Endothelial cell of umbilical vein (primary cell): ENCODE measurements around the gene SCAPER. TPM values are rescaled to one million over a fixed set of nuclear protein-coding genes. Genes with fewer than 3 reads are reported as not detected.

Experiments
- BruUV-seq: library from RNA; stranded (reverse); fragments of 400-500 nt; replicated peaks from 2 replicates; lab custom pipeline; 2021; lab: Mats Ljungman, UMichigan
- CTCF ChIA-PET: fragments of 300-600, 350-600 bp; sonication (Branson Sonifier 250); formaldehyde crosslinking; loops from one replicate; lab custom pipeline; 2021; ENCODE audit warnings: antibody characterized with exemption, inconsistent platforms; lab: Charles Lee
- POLR2A ChIA-PET: fragments of 300-600, 350-600 bp; sonication (Branson Sonifier 250); formaldehyde crosslinking; loops from one replicate; lab custom pipeline; 2021; ENCODE audit warnings: antibody characterized with exemption, inconsistent platforms; lab: Charles Lee
- DNase-seq: peaks from one replicate; pipeline ENCODE4 v3.0.0-alpha.2; 2011; ENCODE audit warnings: low read depth, low spot score
- FAIRE-seq: peaks from 2 replicates; lab custom pipeline; 2011; peaks lifted over from hg19 to GRCh38; lab: Jason Lieb, UNC
- H2AFZ ChIP-seq: 2 replicates; pipeline ENCODE4 v1.6.0; 2012; ENCODE audit warnings: low read depth, low read length, control low read depth, inconsistent platforms
- H3K27ac ChIP-seq: 2 replicates; pipeline ENCODE4 v1.5.1; 2011; ENCODE audit warnings: low read depth, mild to moderate bottlenecking, control low read depth, low read length, moderate library complexity; ENCODE audit not compliant: insufficient read depth
- H3K27me3 ChIP-seq, 2 experiments: 2 replicates each; pipeline versions ENCODE4 v1.6.0 to v1.6.1; 2011; ENCODE audit warnings: low read length in 2 of 2, mixed read lengths in 1 of 2; ENCODE audit not compliant: control insufficient read depth in 2 of 2, insufficient read depth in 2 of 2
- H3K36me3 ChIP-seq, 2 experiments: 2 replicates in 1 of 2; 3 replicates in 1 of 2; pipeline ENCODE4 v1.5.1; 2011; ENCODE audit warnings: low read length in 2 of 2, mild to moderate bottlenecking in 1 of 2, moderate library complexity in 1 of 2; ENCODE audit not compliant: control insufficient read depth in 2 of 2, insufficient read depth in 2 of 2; ENCODE audit errors: extremely low read depth in 1 of 2
- H3K4me1 ChIP-seq: 3 replicates; pipeline ENCODE4 v1.5.1; 2011; ENCODE audit warnings: mild to moderate bottlenecking, low read length; ENCODE audit not compliant: control insufficient read depth, insufficient read depth; ENCODE audit errors: extremely low read depth
- H3K4me2 ChIP-seq: 2 replicates; pipeline ENCODE4 v1.6.1; 2011; ENCODE audit warnings: low read length, control low read depth, mixed read lengths; ENCODE audit not compliant: insufficient read depth
- H3K4me3 ChIP-seq, 3 experiments: fragments of 200-600 bp in 1 of 3; sonication (generic), shearing (Covaris generic) in 1 of 3; replicated peaks in 1 of 3; 2 replicates each; pipeline ENCODE4 v1.5.1; 2011 to 2016; ENCODE audit warnings: control low read depth in 3 of 3, low read length in 3 of 3, mild to moderate bottlenecking in 2 of 3, inconsistent platforms in 1 of 3, low read depth in 1 of 3, moderate library complexity in 1 of 3; ENCODE audit not compliant: insufficient read depth in 1 of 3
- H3K79me2 ChIP-seq: 2 replicates; pipeline ENCODE4 v1.6.0; 2012; ENCODE audit warnings: low read length, inconsistent platforms; ENCODE audit not compliant: control insufficient read depth, insufficient read depth
- H3K9ac ChIP-seq: replicated peaks from 2 replicates; pipeline ENCODE3; 2011; ENCODE audit warnings: low read length, control low read depth; ENCODE audit not compliant: insufficient read depth; ENCODE audit errors: extremely low read depth
- H3K9me1 ChIP-seq: replicated peaks from 3 replicates; pipeline ENCODE4 v1.6.0; 2011; ENCODE audit warnings: mild to moderate bottlenecking, low read length; ENCODE audit not compliant: control insufficient read depth, insufficient read depth; ENCODE audit errors: extremely low read depth
- H3K9me3 ChIP-seq: replicated peaks from 2 replicates; pipeline ENCODE4 v1.5.1; 2012; ENCODE audit warnings: low read length, inconsistent platforms; ENCODE audit not compliant: control insufficient read depth, insufficient read depth
- H4K20me1 ChIP-seq: replicated peaks from 2 replicates; pipeline ENCODE3; 2011; ENCODE audit warnings: mild to moderate bottlenecking, low read length; ENCODE audit not compliant: control insufficient read depth, insufficient read depth; ENCODE audit errors: extremely low read depth
- EZH2 ChIP-seq: IDR thresholded peaks from 2 replicates; pipeline ENCODE4 v1.6.1; 2012; ENCODE audit warnings: borderline replicate concordance, low read depth, mild to moderate bottlenecking, moderate library complexity, low read length, inconsistent platforms; ENCODE audit not compliant: severe bottlenecking
- FOS ChIP-seq: IDR thresholded peaks from 2 replicates; pipeline ENCODE4 v1.6.1; 2011; ENCODE audit warnings: mild to moderate bottlenecking, low read length, moderate library complexity, borderline replicate concordance; ENCODE audit not compliant: insufficient read depth
- GATA2 ChIP-seq: IDR thresholded peaks from 2 replicates; pipeline ENCODE4 v1.7.0; 2011; ENCODE audit warnings: low read depth, mild to moderate bottlenecking, moderate library complexity, mixed read lengths, low read length; ENCODE audit not compliant: insufficient read length, insufficient read depth
- JUN ChIP-seq: IDR thresholded peaks from 2 replicates; pipeline ENCODE4 v1.6.1; 2011; ENCODE audit warnings: borderline replicate concordance, low read depth; ENCODE audit not compliant: insufficient read length, insufficient read depth
- MYC ChIP-seq: IDR thresholded peaks from one replicate; pipeline ENCODE4 v1.6.1; 2011; ENCODE audit warnings: mild to moderate bottlenecking, low read depth, low read length
- POLR2A ChIP-seq: IDR thresholded peaks from 2 replicates; pipeline ENCODE4 v1.6.1; 2012; ENCODE audit warnings: low read depth, mild to moderate bottlenecking, control low read depth, low read length
- POLR2AphosphoS5 ChIP-seq: IDR thresholded peaks from 2 replicates; pipeline ENCODE4 v1.6.1; 2012; ENCODE audit warnings: low read depth, mild to moderate bottlenecking, control low read depth, low read length, moderate library complexity; ENCODE audit not compliant: insufficient read depth
- dilution Hi-C: fragments of 300-500 bp; cut with MboI; formaldehyde crosslinking; loops from one replicate; pipeline ENCODE4 v1.15.0; 2019; ENCODE audit warnings: low sequenced_read_pairs; ENCODE audit not compliant: extremely low pct_ligation_motif_present
- intact Hi-C: fragments of 100-400 bp; cut with micrococcal nuclease; formaldehyde crosslinking; loops from one replicate; pipeline ENCODE4 v1.10.0; 2022
- polyA plus RNA-seq, 4 experiments: library from polyadenylated mRNA; depleted of rRNA in 3 of 4; stranded (reverse) in 3 of 4; unstranded in 1 of 4; fragments of >200 nt; gene quantifications; 2 replicates each; pipeline versions ENCODE4 v1.2.1 to v1.2.3, GENCODE V29; 2011 to 2012; ENCODE audit warnings: missing spikeins in 1 of 4
- total RNA-seq: library from RNA; stranded (reverse); gene quantifications from 2 replicates; pipeline ENCODE4 v1.2.3, GENCODE V29; 2021
- TF ChIP-seq, protein P1 (sequence below), 2 donors: IDR thresholded peaks; 1 replicate in 1 of 2; 2 replicates in 1 of 2; pipeline ENCODE4 v1.5.1; 2011; ENCODE audit warnings: low read length in 2 of 2, mild to moderate bottlenecking in 2 of 2, moderate library complexity in 2 of 2, control low read depth in 1 of 2, inconsistent platforms in 1 of 2, low read depth in 1 of 2; ENCODE audit not compliant: insufficient read depth in 1 of 2; ENCODE audit errors: extremely low read depth in 1 of 2
- TF ChIP-seq, protein P2 (sequence below): IDR thresholded peaks from 2 replicates; pipeline ENCODE4 v1.6.1; 2011; ENCODE audit not compliant: insufficient read depth, insufficient read length

Gene SCAPER
- total and polyA plus RNA-seq, 2 donors (not counting 3 experiments of a cell fraction or from before 2014, with no cell fraction given) = 2.7 to 12.7 TPM

DNA sequence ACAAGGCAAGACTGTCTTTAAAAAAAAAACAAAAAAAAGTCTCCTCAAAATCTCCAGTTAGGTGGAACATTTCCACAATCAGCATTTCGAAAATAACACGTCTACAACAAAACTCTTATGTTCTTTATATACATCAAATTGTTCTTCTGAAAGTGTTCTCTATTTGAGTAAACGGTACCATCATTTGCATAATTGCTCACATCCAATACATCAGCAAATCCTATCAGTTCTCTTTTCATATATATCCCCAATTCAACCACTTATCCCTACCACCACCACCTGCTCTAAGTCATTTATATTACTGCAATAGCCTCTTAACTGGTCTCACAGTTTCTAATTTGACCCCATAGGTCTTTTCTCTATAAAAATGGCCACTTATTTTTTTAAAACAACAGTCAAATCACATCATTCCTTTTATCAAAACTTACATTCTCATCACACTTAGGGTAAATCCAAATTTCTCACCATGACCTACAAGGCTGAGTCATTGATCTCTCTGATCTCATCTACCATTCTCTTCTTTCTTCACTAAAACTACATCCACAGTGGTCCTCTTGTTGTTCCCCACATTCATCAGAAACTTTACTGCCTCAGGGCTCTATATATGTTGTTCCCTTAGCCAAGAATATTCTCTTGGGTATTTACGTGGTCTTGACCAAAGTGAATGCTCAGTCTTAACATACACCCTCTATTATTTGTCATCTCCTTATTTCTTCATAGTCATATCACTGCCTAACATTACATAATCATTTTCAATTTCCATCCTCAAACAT, 237.0 kb downstream of the SCAPER start:
- H3K4me3 ChIP-seq = no peak overlapping the region
- H4K20me1 ChIP-seq = no peaks in the 10 kb centered on the region
- POLR2A ChIA-PET = no interaction called here
- dilution Hi-C loops (no loop called here), intact Hi-C loops (no loop called here)
- no peaks in the 10 kb centered on the region for H3K9me3 ChIP-seq
- no TSS peak for BruUV-seq
- no peak for FAIRE-seq
- no peaks in the 10 kb centered on the region for H3K27me3 ChIP-seq
- no peaks in the 10 kb centered on the region for H3K9me1 ChIP-seq
- no peaks in the 10 kb centered on the region for H3K36me3 ChIP-seq
- H3K9ac ChIP-seq = no peak overlapping the region
- no peaks in the 10 kb centered on the region for H3K79me2 ChIP-seq
- TF ChIP-seq EZH2 (no peak), POLR2A (no peak), GATA2 (no peak), MYC (no peak), FOS (no peak), JUN (no peak), POLR2AphosphoS5 (no peak)
- TF ChIP-seq, protein P1, sequence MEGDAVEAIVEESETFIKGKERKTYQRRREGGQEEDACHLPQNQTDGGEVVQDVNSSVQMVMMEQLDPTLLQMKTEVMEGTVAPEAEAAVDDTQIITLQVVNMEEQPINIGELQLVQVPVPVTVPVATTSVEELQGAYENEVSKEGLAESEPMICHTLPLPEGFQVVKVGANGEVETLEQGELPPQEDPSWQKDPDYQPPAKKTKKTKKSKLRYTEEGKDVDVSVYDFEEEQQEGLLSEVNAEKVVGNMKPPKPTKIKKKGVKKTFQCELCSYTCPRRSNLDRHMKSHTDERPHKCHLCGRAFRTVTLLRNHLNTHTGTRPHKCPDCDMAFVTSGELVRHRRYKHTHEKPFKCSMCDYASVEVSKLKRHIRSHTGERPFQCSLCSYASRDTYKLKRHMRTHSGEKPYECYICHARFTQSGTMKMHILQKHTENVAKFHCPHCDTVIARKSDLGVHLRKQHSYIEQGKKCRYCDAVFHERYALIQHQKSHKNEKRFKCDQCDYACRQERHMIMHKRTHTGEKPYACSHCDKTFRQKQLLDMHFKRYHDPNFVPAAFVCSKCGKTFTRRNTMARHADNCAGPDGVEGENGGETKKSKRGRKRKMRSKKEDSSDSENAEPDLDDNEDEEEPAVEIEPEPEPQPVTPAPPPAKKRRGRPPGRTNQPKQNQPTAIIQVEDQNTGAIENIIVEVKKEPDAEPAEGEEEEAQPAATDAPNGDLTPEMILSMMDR (IDR thresholded peaks at IDR 0.05; ENCODE audit: extremely low read depth in 1 of 2, insufficient read depth in 1 of 2, low read depth in 1 of 2, low read length in 2 of 2) = no peak
- TF ChIP-seq, protein P2, sequence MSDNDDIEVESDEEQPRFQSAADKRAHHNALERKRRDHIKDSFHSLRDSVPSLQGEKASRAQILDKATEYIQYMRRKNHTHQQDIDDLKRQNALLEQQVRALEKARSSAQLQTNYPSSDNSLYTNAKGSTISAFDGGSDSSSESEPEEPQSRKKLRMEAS = no peak
- H3K4me2 ChIP-seq = no peak overlapping the region
- CTCF ChIA-PET = no interaction called here
- DNase-seq = no peak
- H3K27ac ChIP-seq = no peak overlapping the region
- H2AFZ ChIP-seq = no peak overlapping the region
- no peaks in the 10 kb centered on the region for H3K4me1 ChIP-seq
